ENCODE measurements around the gene FOXP4. TPM values are rescaled to one million over a fixed set of nuclear protein-coding genes. Genes with fewer than 3 reads are reported as not detected.

FOXP4 gene
- polyA plus RNA-seq, 1 experiment: 1.9 TPM

GRCh38 chr6:41566961-41567360, 20.8 kb downstream of the FOXP4 start:
- no peaks in the 10 kb centered on the region for H3K27me3 ChIP-seq (ENCODE audit: control insufficient read depth, insufficient read depth, low read length)
- no peaks in the 10 kb centered on the region for H3K9me3 ChIP-seq (ENCODE audit: control insufficient read depth, insufficient read depth, low read length)
- TF ChIP-seq, protein P1, sequence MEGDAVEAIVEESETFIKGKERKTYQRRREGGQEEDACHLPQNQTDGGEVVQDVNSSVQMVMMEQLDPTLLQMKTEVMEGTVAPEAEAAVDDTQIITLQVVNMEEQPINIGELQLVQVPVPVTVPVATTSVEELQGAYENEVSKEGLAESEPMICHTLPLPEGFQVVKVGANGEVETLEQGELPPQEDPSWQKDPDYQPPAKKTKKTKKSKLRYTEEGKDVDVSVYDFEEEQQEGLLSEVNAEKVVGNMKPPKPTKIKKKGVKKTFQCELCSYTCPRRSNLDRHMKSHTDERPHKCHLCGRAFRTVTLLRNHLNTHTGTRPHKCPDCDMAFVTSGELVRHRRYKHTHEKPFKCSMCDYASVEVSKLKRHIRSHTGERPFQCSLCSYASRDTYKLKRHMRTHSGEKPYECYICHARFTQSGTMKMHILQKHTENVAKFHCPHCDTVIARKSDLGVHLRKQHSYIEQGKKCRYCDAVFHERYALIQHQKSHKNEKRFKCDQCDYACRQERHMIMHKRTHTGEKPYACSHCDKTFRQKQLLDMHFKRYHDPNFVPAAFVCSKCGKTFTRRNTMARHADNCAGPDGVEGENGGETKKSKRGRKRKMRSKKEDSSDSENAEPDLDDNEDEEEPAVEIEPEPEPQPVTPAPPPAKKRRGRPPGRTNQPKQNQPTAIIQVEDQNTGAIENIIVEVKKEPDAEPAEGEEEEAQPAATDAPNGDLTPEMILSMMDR (IDR thresholded peaks at IDR 0.05; ENCODE audit: low read depth, low read length): no peak
- CTCF ChIA-PET: no interaction called here
- no peak overlapping the region for H3K27ac ChIP-seq (ENCODE audit: low read depth, low read length)
- POLR2A ChIA-PET: no interaction called here
- no peak overlapping the region for H3K4me3 ChIP-seq (ENCODE audit: low read depth, low read length)
- no peak for DNase-seq (ENCODE audit: low read depth, low spot score)

DNA sequence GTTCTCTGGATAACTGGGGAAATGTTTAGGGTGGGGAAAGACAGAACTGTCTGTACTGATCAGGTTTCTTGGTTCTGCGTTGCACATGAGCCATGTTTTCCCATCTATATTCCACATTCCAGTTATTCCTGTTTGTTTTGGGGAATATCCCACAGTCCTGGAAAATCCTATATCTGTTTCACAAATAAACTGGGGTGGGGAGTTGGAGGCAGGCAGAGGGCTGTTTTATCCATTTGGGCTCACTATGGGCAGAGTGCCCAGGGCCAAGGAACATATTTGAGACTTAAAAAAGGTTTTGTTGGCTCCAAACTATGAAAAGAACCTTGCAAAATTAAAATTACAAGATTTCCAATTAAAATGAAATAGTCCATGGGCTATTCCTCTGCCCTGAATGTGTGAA, 21.5 kb downstream of the FOXP4 start:
- CTCF ChIA-PET: interaction anchor here (1.2 kb wide), 1 partner anchor 142 kb away, joined by 4 read pairs; no protein-coding TSS in a partner anchor
- POLR2A ChIA-PET: no interaction called here
- Histone ChIP-seq H3K27ac (ENCODE audit: low read depth, low read length) (no peak overlapping the region), H3K4me3 (ENCODE audit: low read depth, low read length) (no peak overlapping the region), H3K27me3 (ENCODE audit: control insufficient read depth, insufficient read depth, low read length) (no peaks in the 10 kb centered on the region), H3K9me3 (ENCODE audit: control insufficient read depth, insufficient read depth, low read length) (no peaks in the 10 kb centered on the region)
- no peak for DNase-seq (ENCODE audit: low read depth, low spot score)
- TF ChIP-seq, protein P1 (IDR thresholded peaks at IDR 0.05; ENCODE audit: low read depth, low read length): no peak

DNA sequence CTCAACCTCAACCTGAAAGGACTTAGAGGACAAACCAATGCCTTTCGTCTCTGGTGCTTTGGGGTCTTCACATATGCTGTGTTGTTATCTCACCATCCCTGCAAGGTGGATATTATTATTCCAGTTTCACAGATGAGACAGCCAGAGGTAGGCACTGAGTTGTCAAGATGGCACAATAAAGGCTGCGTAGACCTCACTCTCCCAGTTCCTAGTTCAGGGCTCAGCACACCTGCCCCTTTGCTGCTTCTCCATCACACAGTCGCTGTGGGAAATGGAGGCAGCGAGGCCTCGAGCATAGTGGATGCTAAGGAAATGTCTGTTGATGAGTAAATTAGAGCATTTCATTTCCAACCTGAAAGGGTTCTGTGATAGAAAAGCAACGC, 22.0 kb downstream of the FOXP4 start:
- Histone ChIP-seq H3K27me3 (ENCODE audit: control insufficient read depth, insufficient read depth, low read length) (no peaks in the 10 kb centered on the region), H3K27ac (ENCODE audit: low read depth, low read length) (peak overlapping the region; percentile 39), H3K4me3 (ENCODE audit: low read depth, low read length) (no peak overlapping the region), H3K9me3 (ENCODE audit: control insufficient read depth, insufficient read depth, low read length) (no peaks in the 10 kb centered on the region)
- ChIA-PET CTCF (interaction anchor here (1.2 kb wide), 2 partner anchors 35 to 143 kb away, joined by 3 to 4 read pairs; no protein-coding TSS in a partner anchor), POLR2A (no interaction called here)
- DNase-seq (ENCODE audit: low read depth, low spot score): no peak
- TF ChIP-seq, protein P1 (IDR thresholded peaks at IDR 0.05; ENCODE audit: low read depth, low read length): no peak

DNA sequence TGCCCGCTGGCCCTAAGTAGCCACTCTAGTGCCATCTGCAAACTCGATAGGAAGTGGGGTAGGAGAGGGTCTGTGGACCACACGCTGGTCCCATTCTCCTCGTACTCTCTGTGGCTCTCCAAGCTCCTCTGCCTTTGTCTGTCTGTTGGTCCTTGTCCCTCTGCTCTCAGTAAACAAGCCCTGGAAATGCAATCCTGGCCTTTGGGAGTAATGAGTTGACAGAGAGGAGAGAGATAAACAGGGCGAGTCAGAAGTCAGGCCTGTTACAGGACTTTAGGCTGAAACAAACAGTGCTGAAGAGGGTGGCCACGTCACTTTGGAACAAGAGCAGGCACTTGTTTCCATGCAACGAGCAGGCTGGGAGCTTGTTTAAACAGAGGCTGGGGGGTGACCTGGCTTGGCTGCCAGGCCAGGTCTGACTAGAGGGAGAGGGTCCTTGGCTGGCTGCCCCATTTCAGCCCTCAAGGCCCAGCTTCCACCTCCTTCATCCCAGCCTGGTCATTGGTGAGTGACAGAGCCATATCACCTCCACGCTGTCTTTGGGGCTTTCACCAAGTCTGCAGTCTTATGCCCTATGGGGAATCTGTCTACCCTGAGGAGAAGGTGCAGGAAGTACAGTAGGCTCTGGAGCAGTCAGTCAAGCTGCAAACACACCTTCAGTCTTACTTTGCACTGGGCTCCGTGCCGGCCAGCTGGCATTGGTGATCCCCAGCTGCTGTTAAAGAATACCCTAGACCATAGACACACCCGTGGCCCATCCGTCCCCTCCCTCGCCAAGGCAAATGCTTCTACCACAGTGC, 22.6 kb downstream of the FOXP4 start:
- no peaks in the 10 kb centered on the region for H3K9me3 ChIP-seq (ENCODE audit: control insufficient read depth, insufficient read depth, low read length)
- no peak overlapping the region for H3K4me3 ChIP-seq (ENCODE audit: low read depth, low read length)
- ChIA-PET POLR2A (no interaction called here), CTCF (interaction anchor here (1.2 kb wide), 2 partner anchors 34 to 143 kb away, joined by 3 to 4 read pairs; no protein-coding TSS in a partner anchor)
- H3K27me3 ChIP-seq (ENCODE audit: control insufficient read depth, insufficient read depth, low read length): no peaks in the 10 kb centered on the region
- H3K27ac ChIP-seq (ENCODE audit: low read depth, low read length): peak overlapping the region; percentile 39
- no peak for DNase-seq (ENCODE audit: low read depth, low spot score)
- TF ChIP-seq, protein P1 (IDR thresholded peaks at IDR 0.05; ENCODE audit: low read depth, low read length): no peak

- TF ChIP-seq, protein P1 (IDR thresholded peaks at IDR 0.05; ENCODE audit: low read depth, low read length): no peak
- Histone ChIP-seq H3K27ac (ENCODE audit: low read depth, low read length) (no peak overlapping the region), H3K27me3 (ENCODE audit: control insufficient read depth, insufficient read depth, low read length) (no peaks in the 10 kb centered on the region), H3K4me3 (ENCODE audit: low read depth, low read length) (no peak overlapping the region), H3K9me3 (ENCODE audit: control insufficient read depth, insufficient read depth, low read length) (no peaks in the 10 kb centered on the region)
- DNase-seq (ENCODE audit: low read depth, low spot score): no peak
- POLR2A ChIA-PET: no interaction called here
- CTCF ChIA-PET: no interaction called here
These were observed 24.1 kb downstream of the FOXP4 start for GRCh38 chr6:41570259-41570615.
